Heart left ventricle (tissue), 13 donors: Measurements from ENCODE around the gene DDX54.

ENCODE experiments used
- POLR2A ChIP-seq, 2 donors: fragments of 450-650 bp; IDR thresholded peaks; one replicate each; pipeline ENCODE4 v1.6.1; 2017; ENCODE audit warnings: antibody characterized with exemption in 2 of 2, mild to moderate bottlenecking in 2 of 2, moderate library complexity in 2 of 2
- TF ChIP-seq, protein P1 (sequence below), 12 donors: fragments of 200-600 bp; sonication (generic) in 4 of 12; IDR thresholded peaks; one replicate each; pipeline versions ENCODE4 v1.5.0 to v1.8.0; 2018 to 2022; ENCODE audit warnings: antibody characterized with exemption in 12 of 12, mild to moderate bottlenecking in 5 of 12
- donor health status: ischemic (EF 13 %, LVEDD 7.1; RV severe dilation, severe dysfunction).
- donor health status: DM: no; HTN: yes; CAD: no.
- donor health status: DM: no; HTN: no; CAD: no.
- donor health status: ischemic (EF 25% LVEDD 6.9; RV normal size, moderate dysfunction).
- donor health status: ischemic (EF 25% LVEDD 5.7; RV mildly dilated, moderate dysfunction).
- donor health status: ischemic (EF 35%, LVEDD 5.7; RV mildly dilated, moderate dysfunction).
- donor health status: nonischemic (EF 11% LVEDD 7.7; RV severe dilation, severe dysfunction).
- donor health status: DM: yes; HTN: yes; CAD: no.
- donor health status: PGD.
- donor health status: ischemic (EF 29% LVEDD 5.4; RV normal size, mild dysfunction).
- donor health status: nonischemic (EF 23%, LVEDD 6.1; RV moderate dilation, normal function).

DNA sequence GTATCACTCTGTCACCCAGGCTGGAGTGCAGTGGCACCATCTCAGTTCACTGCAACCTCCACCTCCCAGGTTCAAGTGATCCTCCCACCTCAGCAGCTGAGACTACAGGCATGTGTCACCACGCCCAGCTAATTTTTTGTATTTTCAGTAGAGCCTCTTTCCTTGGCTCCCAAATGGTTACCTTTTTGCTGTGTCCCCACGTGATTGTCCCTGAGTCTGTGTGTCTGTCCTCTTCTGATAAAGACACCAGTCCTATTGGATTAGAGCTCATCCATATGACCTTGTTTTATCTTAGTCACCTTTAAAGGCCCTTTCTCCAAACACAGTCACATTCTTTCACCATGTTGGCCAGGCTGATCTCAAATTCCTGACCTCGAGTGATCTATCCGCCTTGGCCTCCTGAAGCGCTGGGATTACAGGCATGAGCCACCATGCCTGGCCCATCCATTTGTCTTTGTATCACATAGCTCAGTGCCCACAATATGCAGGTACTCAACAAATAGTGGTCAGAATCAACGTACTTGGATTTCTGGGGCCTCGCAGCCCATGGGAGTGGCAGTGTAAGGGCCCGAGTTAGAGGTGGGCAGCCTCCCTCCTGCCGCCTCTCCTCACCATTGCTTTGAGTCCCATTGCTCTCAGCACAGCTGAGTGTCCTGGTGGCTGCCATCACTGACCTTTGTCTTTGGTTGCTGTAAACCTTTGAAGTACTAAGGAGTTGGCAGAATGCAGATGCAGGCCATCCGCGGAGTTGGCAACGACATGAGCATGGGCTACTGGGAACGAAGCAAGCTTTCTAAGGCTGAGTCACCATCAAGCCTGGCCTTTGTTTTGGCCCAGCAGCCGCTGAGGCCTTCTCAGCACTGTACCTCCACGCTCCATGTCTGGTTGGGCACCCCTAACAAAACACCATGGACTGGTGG is 45.3 kb upstream of the DDX54 start:
- TF ChIP-seq, protein P1, sequence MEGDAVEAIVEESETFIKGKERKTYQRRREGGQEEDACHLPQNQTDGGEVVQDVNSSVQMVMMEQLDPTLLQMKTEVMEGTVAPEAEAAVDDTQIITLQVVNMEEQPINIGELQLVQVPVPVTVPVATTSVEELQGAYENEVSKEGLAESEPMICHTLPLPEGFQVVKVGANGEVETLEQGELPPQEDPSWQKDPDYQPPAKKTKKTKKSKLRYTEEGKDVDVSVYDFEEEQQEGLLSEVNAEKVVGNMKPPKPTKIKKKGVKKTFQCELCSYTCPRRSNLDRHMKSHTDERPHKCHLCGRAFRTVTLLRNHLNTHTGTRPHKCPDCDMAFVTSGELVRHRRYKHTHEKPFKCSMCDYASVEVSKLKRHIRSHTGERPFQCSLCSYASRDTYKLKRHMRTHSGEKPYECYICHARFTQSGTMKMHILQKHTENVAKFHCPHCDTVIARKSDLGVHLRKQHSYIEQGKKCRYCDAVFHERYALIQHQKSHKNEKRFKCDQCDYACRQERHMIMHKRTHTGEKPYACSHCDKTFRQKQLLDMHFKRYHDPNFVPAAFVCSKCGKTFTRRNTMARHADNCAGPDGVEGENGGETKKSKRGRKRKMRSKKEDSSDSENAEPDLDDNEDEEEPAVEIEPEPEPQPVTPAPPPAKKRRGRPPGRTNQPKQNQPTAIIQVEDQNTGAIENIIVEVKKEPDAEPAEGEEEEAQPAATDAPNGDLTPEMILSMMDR (IDR thresholded peaks at IDR 0.05): no peak
- no peak for TF ChIP-seq POLR2A (IDR thresholded peaks at IDR 0.05)
